IPS-18a (cell line): ENCODE measurements around the gene C1QTNF6.

Experiments used
- H3K27ac ChIP-seq: one replicate; pipeline ENCODE4 v1.5.1; 2013; ENCODE audit warnings: low read length
- H3K27me3 ChIP-seq: one replicate; pipeline ENCODE4 v1.6.1; 2013; ENCODE audit warnings: mild to moderate bottlenecking, low read length; ENCODE audit not compliant: control insufficient read depth, insufficient read depth
- H3K36me3 ChIP-seq: one replicate; pipeline ENCODE4 v1.6.1; 2013; ENCODE audit warnings: low read depth, low read length; ENCODE audit not compliant: control insufficient read depth
- H3K4me1 ChIP-seq: one replicate; pipeline ENCODE4 v1.6.1; 2013; ENCODE audit warnings: low read depth, low read length; ENCODE audit not compliant: control insufficient read depth
- H3K4me3 ChIP-seq: one replicate; pipeline ENCODE4 v1.5.1; 2013; ENCODE audit warnings: low read length
- H3K9ac ChIP-seq: one replicate; pipeline ENCODE4 v1.6.1; 2013; ENCODE audit warnings: mild to moderate bottlenecking, low read length, moderate library complexity
- H3K9me3 ChIP-seq: one replicate; pipeline ENCODE4 v1.6.1; 2013; ENCODE audit warnings: low read depth, low read length; ENCODE audit not compliant: control insufficient read depth

The C1QTNF6 gene

DNA sequence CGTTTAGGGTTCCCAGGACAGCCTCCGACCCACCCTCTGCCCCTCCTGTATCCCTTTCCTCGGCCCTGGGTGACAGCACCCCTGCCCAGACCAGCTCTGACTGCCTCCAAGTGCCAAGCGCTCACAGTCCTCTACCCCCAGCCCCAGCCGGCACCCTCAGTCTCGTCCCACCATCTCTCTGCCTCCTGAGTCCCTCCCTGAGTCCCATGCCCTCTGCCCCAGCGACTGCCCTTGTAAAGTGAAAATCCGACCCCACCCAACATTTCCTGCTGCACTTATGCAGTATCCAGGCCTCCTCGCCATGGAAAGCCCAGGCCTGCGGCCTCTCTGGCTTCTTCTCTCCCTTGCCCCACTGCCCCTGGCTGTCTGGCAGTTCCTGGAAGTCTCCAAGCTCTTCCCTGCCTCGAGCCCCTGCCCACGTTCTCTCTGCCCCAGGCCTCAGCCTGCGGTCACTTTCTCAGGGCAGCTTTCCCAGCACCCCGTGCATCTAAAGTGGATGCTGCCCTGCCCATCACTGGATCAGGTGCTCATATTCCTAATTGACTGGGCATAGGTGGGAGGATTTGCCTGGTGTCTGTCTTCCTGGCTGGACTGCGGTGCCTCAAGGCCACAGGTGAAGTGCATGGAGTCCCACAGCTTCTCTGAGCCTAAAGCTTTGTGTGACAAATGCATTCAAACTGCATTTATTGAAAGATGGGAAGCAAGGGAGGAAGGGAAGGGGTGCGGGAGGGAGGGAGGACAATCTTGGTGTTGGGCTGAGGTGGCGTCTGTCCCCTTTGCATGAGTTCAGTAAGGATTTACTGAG lies 20.7 kb downstream of the C1QTNF6 start:
- no peaks in the 10 kb centered on the region for H3K9me3 ChIP-seq
- peaks cover 1% of the 10 kb centered on the region for H3K4me1 ChIP-seq
- H3K4me3 ChIP-seq: no peak overlapping the region
- no peak overlapping the region for H3K9ac ChIP-seq
- no peaks in the 10 kb centered on the region for H3K36me3 ChIP-seq
- no peak overlapping the region for H3K27ac ChIP-seq
- H3K27me3 ChIP-seq: peaks cover 6% of the 10 kb centered on the region

DNA sequence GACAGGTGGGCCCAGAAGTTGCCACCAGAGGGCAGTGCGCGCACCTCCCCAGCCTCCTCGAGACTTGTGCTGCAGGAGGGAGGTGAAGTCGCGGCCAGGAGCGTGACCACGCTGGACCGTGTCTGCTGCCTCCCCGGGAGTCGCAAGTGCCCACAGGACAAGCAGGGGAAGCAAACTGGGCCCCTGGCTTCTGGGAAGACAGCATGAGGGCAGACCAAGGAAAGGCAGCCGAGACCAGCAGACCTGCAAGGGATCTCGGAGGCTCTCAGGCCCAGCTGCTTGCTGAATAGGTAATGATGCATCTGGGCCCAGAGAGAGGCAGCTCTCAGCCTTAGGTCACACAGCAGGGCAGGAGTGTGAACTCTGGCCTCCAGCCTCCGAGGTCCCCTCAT lies 21.4 kb downstream of the C1QTNF6 start:
- Histone ChIP-seq H3K36me3 (no peaks in the 10 kb centered on the region), H3K4me1 (no peaks in the 10 kb centered on the region), H3K9me3 (no peaks in the 10 kb centered on the region), H3K27me3 (peaks cover 6% of the 10 kb centered on the region), H3K27ac (no peak overlapping the region), H3K9ac (no peak overlapping the region), H3K4me3 (no peak overlapping the region)

DNA sequence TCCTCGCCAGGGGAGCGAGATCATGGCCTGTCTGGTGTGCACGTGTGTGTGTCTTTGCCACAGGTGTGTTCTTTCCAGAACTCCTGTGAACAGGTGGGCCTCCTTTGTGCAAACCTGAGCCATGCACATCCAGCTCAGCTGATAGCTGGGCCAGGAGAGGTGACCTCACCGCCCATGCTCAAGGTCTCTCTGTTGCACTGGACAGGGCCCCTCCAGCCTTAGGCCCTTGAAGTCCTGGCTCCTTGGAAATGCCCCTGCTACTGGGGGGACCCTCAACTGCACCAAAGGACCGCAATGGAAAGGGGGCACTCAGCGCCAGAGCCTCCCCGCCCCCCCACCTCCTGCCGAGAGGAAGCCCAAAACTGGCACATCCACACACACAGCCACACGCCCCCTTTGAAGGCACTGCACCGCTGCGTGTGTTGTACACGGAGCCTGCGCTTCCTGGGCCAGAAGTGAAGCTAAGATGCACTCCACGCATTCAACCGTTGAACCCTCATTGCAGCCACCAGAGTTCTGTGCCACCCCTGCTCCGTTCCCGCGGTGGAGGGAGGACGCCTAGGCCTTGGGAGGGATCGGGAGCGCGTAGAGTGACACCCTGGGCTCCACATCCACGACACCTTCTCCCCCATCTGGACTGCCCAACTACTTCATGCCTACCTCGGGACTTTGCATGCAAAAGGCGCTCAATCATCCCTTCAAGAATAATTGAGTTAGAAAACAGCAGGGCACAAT lies 21.9 kb downstream of the C1QTNF6 start:
- Histone ChIP-seq H3K27ac (no peak overlapping the region), H3K4me3 (no peak overlapping the region), H3K4me1 (no peaks in the 10 kb centered on the region), H3K27me3 (peaks cover 6% of the 10 kb centered on the region), H3K36me3 (no peaks in the 10 kb centered on the region), H3K9ac (no peak overlapping the region), H3K9me3 (no peaks in the 10 kb centered on the region)

DNA sequence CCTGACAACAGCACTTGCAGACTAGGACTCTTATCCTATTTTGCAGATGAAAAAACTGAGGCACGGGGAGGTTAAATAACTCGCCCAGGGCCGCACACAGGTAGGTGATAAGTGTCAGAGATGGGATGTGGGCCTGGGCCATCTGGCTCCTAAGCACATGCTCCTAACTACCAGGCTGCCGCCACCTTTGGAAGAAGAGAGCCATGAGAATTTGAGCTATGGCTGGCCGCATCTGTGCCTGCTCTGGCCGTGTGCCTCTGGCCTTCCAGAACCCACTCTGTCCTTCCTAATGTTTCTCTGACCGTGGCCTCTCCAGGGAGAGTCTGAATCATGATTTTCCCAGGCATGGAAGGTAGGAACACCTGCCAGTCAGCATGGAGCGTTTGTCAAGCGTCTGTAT lies 23.0 kb downstream of the C1QTNF6 start:
- no peak overlapping the region for H3K27ac ChIP-seq
- H3K9ac ChIP-seq: no peak overlapping the region
- H3K4me1 ChIP-seq: no peaks in the 10 kb centered on the region

DNA sequence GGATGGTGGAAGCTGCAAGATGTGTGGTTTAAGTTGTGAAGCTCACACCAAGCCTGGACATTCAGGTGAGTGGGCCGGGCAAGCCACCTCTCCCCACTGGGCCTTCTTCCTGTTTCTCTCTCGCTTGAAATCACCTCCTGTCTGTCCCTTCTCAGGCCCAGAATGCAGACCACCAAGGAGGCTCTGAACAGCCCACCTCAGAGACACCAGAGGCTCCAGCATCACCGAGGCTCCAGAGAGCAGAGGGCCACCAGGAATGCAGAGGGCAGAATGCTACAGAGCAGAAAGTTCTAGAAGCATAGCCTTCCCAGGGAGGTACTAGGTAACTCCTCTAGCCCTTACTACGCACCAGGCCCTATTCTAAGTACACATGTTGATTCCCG lies 23.6 kb downstream of the C1QTNF6 start:
- Histone ChIP-seq H3K9me3 (no peaks in the 10 kb centered on the region), H3K4me1 (no peaks in the 10 kb centered on the region), H3K9ac (no peak overlapping the region), H3K27ac (no peak overlapping the region), H3K27me3 (peaks cover 6% of the 10 kb centered on the region), H3K36me3 (no peaks in the 10 kb centered on the region), H3K4me3 (no peak overlapping the region)

More for the DNA sequence above, 23.0 kb downstream of the C1QTNF6 start:
- Histone ChIP-seq H3K27me3 (peaks cover 6% of the 10 kb centered on the region), H3K4me3 (no peak overlapping the region), H3K36me3 (no peaks in the 10 kb centered on the region), H3K9me3 (no peaks in the 10 kb centered on the region)

DNA sequence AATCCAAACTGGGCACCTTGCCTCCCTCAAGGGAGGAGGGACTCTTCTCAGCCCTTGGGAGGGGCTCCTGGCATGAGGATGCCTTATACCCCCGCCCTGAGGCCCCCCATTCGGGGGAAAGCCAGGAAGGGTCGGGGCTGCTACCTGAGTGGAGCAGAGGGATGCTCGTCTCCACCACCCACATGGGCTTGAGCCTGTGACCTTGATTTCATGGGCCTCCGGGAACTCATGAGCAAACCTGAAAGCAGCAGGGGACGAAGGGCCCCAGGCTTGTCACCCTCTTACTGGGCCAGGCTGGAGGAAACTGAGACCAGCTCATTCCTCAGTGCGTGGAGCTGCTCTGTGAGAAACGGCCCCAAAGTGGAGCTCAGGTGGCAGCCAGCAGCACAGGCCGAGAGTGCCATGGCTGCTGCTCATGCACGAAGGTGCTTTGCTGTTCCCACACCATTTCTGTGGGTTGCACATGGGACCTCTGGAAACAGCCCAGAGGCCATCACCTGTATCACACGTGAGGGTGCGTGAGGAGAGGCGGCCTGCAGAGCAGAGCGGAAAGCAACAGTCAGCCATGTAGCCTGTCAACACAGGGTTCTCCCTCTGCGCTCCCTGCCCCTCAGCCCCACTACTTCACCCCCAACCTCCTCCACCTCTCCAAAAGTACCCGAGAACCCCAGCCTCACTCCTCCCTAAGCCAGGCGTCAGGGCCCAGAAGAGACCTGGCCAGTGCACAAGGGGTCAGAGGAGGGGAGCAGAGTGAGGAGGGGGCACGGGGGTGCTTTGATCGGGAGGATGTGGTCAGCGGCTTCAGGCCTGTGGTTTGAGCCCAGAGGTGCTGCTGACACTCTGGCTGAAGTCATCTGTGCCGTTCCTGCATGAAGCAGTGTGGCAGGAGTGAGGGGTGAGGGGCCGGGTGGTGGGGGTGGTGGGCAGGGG lies 24.2 kb downstream of the C1QTNF6 start:
- H3K4me3 ChIP-seq: no peak overlapping the region
- H3K4me1 ChIP-seq: no peaks in the 10 kb centered on the region
- H3K9ac ChIP-seq: no peak overlapping the region
- H3K27ac ChIP-seq: no peak overlapping the region
- H3K9me3 ChIP-seq: no peaks in the 10 kb centered on the region
- H3K27me3 ChIP-seq: peaks cover 6% of the 10 kb centered on the region
- H3K36me3 ChIP-seq: no peaks in the 10 kb centered on the region

DNA sequence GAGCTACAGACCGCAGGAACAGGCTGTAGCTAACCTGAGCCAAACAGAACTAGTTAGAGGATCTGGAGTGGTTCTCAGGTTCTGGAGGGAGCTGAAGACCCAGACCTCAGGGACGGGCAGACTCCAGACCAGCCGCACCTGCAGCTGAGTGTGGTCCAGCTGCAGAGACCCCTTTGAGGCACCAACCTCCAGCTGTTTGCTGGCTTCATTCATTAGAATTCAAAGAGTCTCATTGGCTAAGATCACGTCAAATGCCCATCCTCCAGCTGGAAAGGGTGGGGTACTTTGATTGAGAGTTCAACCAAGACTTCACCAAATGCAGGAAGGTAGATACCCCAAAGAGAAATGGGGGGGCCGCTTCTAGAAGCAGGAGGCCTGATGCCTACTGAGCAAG lies 25.0 kb downstream of the C1QTNF6 start:
- Histone ChIP-seq H3K4me3 (no peak overlapping the region), H3K4me1 (no peaks in the 10 kb centered on the region), H3K9me3 (no peaks in the 10 kb centered on the region), H3K9ac (no peak overlapping the region), H3K27me3 (peaks cover 6% of the 10 kb centered on the region), H3K27ac (no peak overlapping the region), H3K36me3 (no peaks in the 10 kb centered on the region)

DNA sequence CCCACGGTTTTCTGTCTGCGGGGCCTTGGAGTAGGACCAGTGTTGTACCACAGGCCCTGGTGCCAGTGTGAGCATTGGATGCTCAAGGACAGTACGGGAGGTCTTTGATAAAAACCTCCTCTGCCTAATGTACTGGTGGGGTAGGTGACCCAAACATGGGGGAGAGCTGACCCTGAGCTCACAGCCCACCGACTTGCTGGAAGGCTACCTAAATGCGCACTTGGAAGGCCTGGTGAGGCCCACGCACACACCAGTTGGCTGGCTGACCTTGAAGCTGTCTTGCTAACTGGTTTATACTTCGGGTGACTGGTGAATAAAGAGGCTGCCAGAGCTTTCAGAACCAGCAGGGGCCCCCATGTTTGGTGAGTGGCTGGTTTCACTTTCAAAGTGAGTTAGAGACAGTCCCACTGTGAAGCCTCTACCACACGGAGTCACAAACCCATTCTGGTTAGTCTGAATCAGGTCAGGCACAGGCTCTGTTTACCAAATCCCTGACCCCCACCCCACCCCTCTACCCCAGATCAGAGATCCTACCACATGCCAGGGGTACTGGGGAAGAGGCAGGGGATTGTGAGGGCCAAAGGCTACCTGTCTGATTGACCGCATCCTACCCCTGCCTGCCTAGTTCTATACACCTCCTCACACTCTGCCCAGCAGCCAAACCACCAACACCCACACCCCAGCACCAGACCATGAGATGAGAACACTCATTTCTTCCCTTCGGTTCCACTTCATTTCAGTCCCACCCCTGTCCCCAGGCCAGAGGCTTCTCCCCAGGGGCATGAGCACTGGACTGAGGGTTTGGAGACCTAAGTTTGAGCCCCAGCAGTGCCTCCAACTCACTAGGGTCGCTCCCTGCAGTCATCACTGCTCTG lies 25.6 kb downstream of the C1QTNF6 start:
- no peaks in the 10 kb centered on the region for H3K36me3 ChIP-seq
- H3K4me1 ChIP-seq: no peaks in the 10 kb centered on the region
- no peak overlapping the region for H3K4me3 ChIP-seq
- no peaks in the 10 kb centered on the region for H3K9me3 ChIP-seq
- peaks cover 6% of the 10 kb centered on the region for H3K27me3 ChIP-seq
- no peak overlapping the region for H3K27ac ChIP-seq
- H3K9ac ChIP-seq: no peak overlapping the region

DNA sequence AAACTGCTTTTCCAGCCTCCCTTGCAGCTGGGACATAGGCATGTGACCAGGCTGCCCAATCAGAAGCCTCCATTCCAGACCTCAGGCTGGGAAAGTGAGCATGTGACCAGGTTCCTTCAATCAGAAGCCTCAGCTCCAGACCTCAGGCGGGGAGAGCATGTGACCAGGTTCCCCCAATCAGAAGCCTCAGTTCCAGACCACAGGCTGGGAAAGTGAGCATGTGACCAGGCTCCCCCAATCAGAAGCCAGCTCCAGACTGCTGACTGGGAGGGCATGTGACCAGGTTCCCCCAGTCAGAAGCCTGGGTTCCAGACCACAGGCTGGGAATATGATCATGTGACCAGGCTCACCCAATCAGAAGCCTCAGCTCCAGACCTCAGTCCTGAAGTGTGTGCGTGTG lies 26.6 kb downstream of the C1QTNF6 start:
- Histone ChIP-seq H3K9ac (no peak overlapping the region), H3K4me3 (no peak overlapping the region), H3K9me3 (no peaks in the 10 kb centered on the region), H3K27ac (no peak overlapping the region), H3K4me1 (no peaks in the 10 kb centered on the region), H3K36me3 (no peaks in the 10 kb centered on the region), H3K27me3 (no peaks in the 10 kb centered on the region)

DNA sequence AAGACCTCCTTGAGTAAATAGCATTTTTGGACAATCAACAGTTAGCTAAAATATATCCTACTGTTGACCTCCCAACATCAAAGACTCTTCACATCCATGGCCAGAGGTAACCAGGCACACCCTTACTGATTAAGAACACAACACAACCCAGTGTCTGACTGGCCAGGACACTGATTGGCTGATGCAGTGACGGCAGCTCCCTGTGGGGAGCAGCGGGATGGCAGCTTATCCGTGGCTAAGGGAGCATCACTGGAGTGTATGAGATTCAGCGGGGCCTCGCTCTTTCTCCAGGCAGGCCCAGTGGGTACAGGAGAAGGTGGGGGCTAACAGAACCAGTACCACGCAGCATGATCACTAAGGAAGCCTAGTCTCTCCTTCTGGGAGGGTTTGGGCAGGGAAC lies 28.0 kb downstream of the C1QTNF6 start:
- H3K27me3 ChIP-seq: no peaks in the 10 kb centered on the region
- H3K27ac ChIP-seq: no peak overlapping the region
- no peak overlapping the region for H3K9ac ChIP-seq
- H3K36me3 ChIP-seq: no peaks in the 10 kb centered on the region
- no peak overlapping the region for H3K4me3 ChIP-seq
- no peaks in the 10 kb centered on the region for H3K9me3 ChIP-seq
- no peaks in the 10 kb centered on the region for H3K4me1 ChIP-seq

DNA sequence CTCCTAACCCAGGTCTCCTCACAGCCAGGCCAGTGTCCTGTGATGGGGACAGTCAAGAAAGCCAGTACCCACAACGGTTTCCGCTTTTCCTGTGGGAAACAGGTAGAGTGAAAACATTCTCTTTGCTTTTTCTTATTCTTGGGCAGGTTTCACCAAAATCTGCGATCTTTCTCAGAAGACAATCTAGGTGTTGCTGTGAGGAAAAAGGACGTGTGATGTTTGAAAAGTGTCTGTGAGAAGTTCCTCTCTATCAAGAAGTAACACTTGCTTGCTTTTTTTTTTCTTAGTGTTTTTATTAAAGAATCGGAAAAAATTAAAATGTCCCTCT lies 29.1 kb downstream of the C1QTNF6 start:
- Histone ChIP-seq H3K9ac (no peak overlapping the region), H3K27me3 (no peaks in the 10 kb centered on the region), H3K4me3 (no peak overlapping the region), H3K36me3 (no peaks in the 10 kb centered on the region), H3K27ac (no peak overlapping the region), H3K9me3 (no peaks in the 10 kb centered on the region), H3K4me1 (no peaks in the 10 kb centered on the region)
